ENCODE results near the gene UCK2.

DNA sequence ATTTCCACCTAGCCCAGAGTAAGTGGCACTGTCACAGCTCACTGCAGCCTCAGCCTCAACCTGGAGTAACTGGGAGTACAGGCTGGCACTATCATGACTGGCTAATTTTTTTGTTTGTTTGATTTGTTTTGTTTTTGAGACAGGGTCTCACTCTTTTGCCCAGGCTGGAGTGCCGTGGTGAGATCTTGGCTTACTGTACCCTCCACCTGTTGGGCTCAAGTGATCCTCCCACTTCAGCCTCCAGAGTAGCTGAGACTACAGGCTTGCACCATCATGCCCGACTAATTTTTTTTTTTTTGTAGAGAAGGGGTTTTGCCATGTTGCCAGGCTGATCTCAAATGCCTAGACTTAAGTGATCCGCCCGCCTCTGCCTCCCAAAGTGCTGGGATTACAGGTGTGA, 2.5 kb downstream of the UCK2 start:
- no peak for TF ChIP-seq POLR2A (IDR thresholded peaks at IDR 0.05)
- TF ChIP-seq, protein P1, sequence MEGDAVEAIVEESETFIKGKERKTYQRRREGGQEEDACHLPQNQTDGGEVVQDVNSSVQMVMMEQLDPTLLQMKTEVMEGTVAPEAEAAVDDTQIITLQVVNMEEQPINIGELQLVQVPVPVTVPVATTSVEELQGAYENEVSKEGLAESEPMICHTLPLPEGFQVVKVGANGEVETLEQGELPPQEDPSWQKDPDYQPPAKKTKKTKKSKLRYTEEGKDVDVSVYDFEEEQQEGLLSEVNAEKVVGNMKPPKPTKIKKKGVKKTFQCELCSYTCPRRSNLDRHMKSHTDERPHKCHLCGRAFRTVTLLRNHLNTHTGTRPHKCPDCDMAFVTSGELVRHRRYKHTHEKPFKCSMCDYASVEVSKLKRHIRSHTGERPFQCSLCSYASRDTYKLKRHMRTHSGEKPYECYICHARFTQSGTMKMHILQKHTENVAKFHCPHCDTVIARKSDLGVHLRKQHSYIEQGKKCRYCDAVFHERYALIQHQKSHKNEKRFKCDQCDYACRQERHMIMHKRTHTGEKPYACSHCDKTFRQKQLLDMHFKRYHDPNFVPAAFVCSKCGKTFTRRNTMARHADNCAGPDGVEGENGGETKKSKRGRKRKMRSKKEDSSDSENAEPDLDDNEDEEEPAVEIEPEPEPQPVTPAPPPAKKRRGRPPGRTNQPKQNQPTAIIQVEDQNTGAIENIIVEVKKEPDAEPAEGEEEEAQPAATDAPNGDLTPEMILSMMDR (IDR thresholded peaks at IDR 0.05) = no peak
- no peak for TF ChIP-seq EP300 (IDR thresholded peaks at IDR 0.05)
